Stomach (tissue), 9 donors: ENCODE results near the gene GNGT2. TPM values are rescaled to one million over a fixed set of nuclear protein-coding genes. Genes with fewer than 3 reads are reported as not detected.

Experiments
- DNase-seq, 2 donors: peaks; one replicate each; pipeline versions ENCODE4 v3.0.0 to v3.0.0-alpha.2; 2013 to 2019
- H3K27ac ChIP-seq, 5 donors: fragments of 200-600 bp in 4 of 5; sonication (generic) in 4 of 5; one replicate each; pipeline ENCODE4 v1.5.1; 2013 to 2019; ENCODE audit warnings: mild to moderate bottlenecking in 1 of 5, moderate library complexity in 1 of 5
- H3K27me3 ChIP-seq, 3 donors: fragments of 200-600 bp; sonication (generic); one replicate each; pipeline ENCODE4 v1.5.1; 2017 to 2019; ENCODE audit warnings: mixed run types in 1 of 3
- H3K36me3 ChIP-seq, 4 donors: fragments of 200-600 bp; sonication (generic); 1 replicate in 3 of 4; 2 replicates in 1 of 4; pipeline ENCODE4 v1.5.1; 2016 to 2019
- H3K4me1 ChIP-seq, 4 donors: fragments of 200-600 bp; sonication (generic); one replicate each; pipeline ENCODE4 v1.5.1; 2016 to 2019
- H3K4me3 ChIP-seq, 4 donors: fragments of 200-600 bp; sonication (generic) in 3 of 4; one replicate each; pipeline ENCODE4 v1.5.1; 2016 to 2019; ENCODE audit warnings: mild to moderate bottlenecking in 1 of 4
- H3K9me3 ChIP-seq, 4 donors: fragments of 200-600 bp; sonication (generic); one replicate each; pipeline ENCODE4 v1.5.1; 2016 to 2019
- CTCF ChIP-seq, 7 experiments: fragments of 450-650 bp in 4 of 7; fragments of 200-600 bp in 3 of 7; sonication (generic) in 3 of 7; IDR thresholded peaks; one replicate each; pipeline ENCODE4 v1.5.1; 2016 to 2019; ENCODE audit warnings: antibody characterized with exemption in 7 of 7, control low read depth in 2 of 7, mild to moderate bottlenecking in 1 of 7
- EP300 ChIP-seq: sonication (generic); formaldehyde crosslinking; IDR thresholded peaks from one replicate; pipeline ENCODE4 v1.6.1; 2017; ENCODE audit warnings: antibody characterized with exemption
- POLR2A ChIP-seq, 4 donors: fragments of 450-650 bp; IDR thresholded peaks; one replicate each; pipeline ENCODE4 v1.6.1; 2016; ENCODE audit warnings: antibody characterized with exemption in 4 of 4, control low read depth in 2 of 4, mild to moderate bottlenecking in 1 of 4, moderate library complexity in 1 of 4
- POLR2AphosphoS5 ChIP-seq, 3 donors: sonication (generic); formaldehyde crosslinking; IDR thresholded peaks; one replicate each; pipeline ENCODE4 v1.6.1; 2016; ENCODE audit warnings: antibody characterized with exemption in 3 of 3
- WGBS, 5 donors: extraction: QIAGEN DNeasy Blood & Tissue Kit in 3 of 5; methylation state at CpG; one replicate each; pipeline versions ENCODE4 v1.1.5 to v1.1.7; 2013 to 2018; 5-methylcytosine and 5-hydroxymethylcytosine counted together
- intact Hi-C: fragments of 100-400 bp; cut with DNase I; formaldehyde crosslinking; loops from one replicate; pipeline ENCODE4 v1.15.1; 2023; ENCODE audit warnings: low total_unique reads
- polyA plus RNA-seq, 3 donors: library from polyadenylated mRNA; stranded (reverse); fragments of 200-250 nt; gene quantifications; one replicate each; pipeline ENCODE4 v1.2.3, GENCODE V29; 2013
- total RNA-seq, 5 donors: library from RNA; depleted of rRNA; stranded (reverse); fragments of >200 nt; gene quantifications; one replicate each; pipeline versions ENCODE4 v1.1.0 to v1.2.3, GENCODE V29; 2014 to 2016
- donor health status: healthy with polysubstance abuse.
- donor health status: Bipolar disorder and iron deficiency.
- donor health status: healthy.

Gene GNGT2
- total and polyA plus RNA-seq, 8 donors = 1.6 to 134 (median 2.8) TPM; not detected in 2

GRCh38 chr17:49214676-49215360 lies 4.4 kb upstream of the GNGT2 start:
- 27 to 47% (median 34%) methylated on average over 12 of the region's 12 CpGs for WGBS, 5 donors
- no peak for TF ChIP-seq POLR2AphosphoS5 (IDR thresholded peaks at IDR 0.05)
- no peak for TF ChIP-seq EP300
- intact Hi-C loops = no loop called here
- H3K4me3 ChIP-seq = peak overlapping the region in 1 of 4 donors; percentile 8
- peak overlapping the region in 4 of 5 donors; percentile 20 to 73 (median 36) for H3K27ac ChIP-seq
- no peaks in the 10 kb centered on the region for H3K9me3 ChIP-seq
- peaks cover 5 to 35% (median 12%) of the 10 kb centered on the region in 3 donors for H3K27me3 ChIP-seq
- H3K4me1 ChIP-seq = peaks cover 10 to 65% (median 34%) of the 10 kb centered on the region in 4 donors
- H3K36me3 ChIP-seq = peaks cover 0 to under 1% (median 0%) of the 10 kb centered on the region in 4 donors
- DNase-seq = peak; percentile 59 to 79

GRCh38 chr17:49213847-49214246 lies 3.5 kb upstream of the GNGT2 start:
- no peaks in the 10 kb centered on the region for H3K9me3 ChIP-seq
- H3K36me3 ChIP-seq = no peaks in the 10 kb centered on the region
- TF ChIP-seq CTCF (IDR thresholded peaks at IDR 0.05) (no peak), POLR2A (IDR thresholded peaks at IDR 0.05) (no peak), EP300 (no peak), POLR2AphosphoS5 (IDR thresholded peaks at IDR 0.05) (no peak)
- H3K4me3 ChIP-seq = peak overlapping the region in 3 of 4 donors; percentile 7 to 42 (median 8)
- H3K27me3 ChIP-seq = peaks cover 0 to 35% (median 13%) of the 10 kb centered on the region in 3 donors
- H3K27ac ChIP-seq = peak overlapping the region in 2 of 5 donors; percentile 42 to 73
- intact Hi-C loops = no loop called here
- H3K4me1 ChIP-seq = peaks cover 10 to 63% (median 29%) of the 10 kb centered on the region in 4 donors
- WGBS, 5 donors = 80 to 94% (median 83%) methylated on average over 2 of the region's 2 CpGs
- no peak for DNase-seq

- Histone ChIP-seq H3K27ac (no peak overlapping the region), H3K27me3 (peaks cover 0 to 34% (median 13%) of the 10 kb centered on the region in 3 donors), H3K36me3 (no peaks in the 10 kb centered on the region), H3K4me3 (peak overlapping the region in 3 of 4 donors; percentile 7 to 44 (median 42)), H3K9me3 (no peaks in the 10 kb centered on the region), H3K4me1 (peaks cover 10 to 59% (median 29%) of the 10 kb centered on the region in 4 donors)
- DNase-seq = no peak
- TF ChIP-seq CTCF (IDR thresholded peaks at IDR 0.05) (no peak), POLR2AphosphoS5 (IDR thresholded peaks at IDR 0.05) (no peak), EP300 (no peak), POLR2A (IDR thresholded peaks at IDR 0.05) (no peak)
- WGBS, 5 donors = 69 to 80% (median 73%) methylated on average over 5 of the region's 5 CpGs
- intact Hi-C loops = no loop called here
Measured at GRCh38 chr17:49213399-49213798, 3.0 kb upstream of the GNGT2 start.

- Histone ChIP-seq H3K27ac (peak overlapping the region in 4 of 5 donors; percentile 69 to 86 (median 72)), H3K4me3 (no peak overlapping the region), H3K4me1 (peaks cover 0 to 20% (median 10%) of the 10 kb centered on the region in 4 donors), H3K27me3 (peaks cover 0 to 30% (median 13%) of the 10 kb centered on the region in 3 donors), H3K9me3 (no peaks in the 10 kb centered on the region), H3K36me3 (no peaks in the 10 kb centered on the region)
- 72 to 81% (median 75%) methylated on average over 10 of the region's 10 CpGs for WGBS, 5 donors
- no peak for DNase-seq
- intact Hi-C loops = no loop called here
- no peak for TF ChIP-seq EP300
- no peak for TF ChIP-seq POLR2A (IDR thresholded peaks at IDR 0.05)
Measured at GRCh38 chr17:49209061-49209571, 1.3 kb downstream of the GNGT2 start.

GRCh38 chr17:49204516-49204915 lies 5.9 kb downstream of the GNGT2 start:
- intact Hi-C loops = no loop called here
- Histone ChIP-seq H3K36me3 (no peaks in the 10 kb centered on the region), H3K27ac (no peak overlapping the region), H3K27me3 (peaks cover 0 to 17% (median 2%) of the 10 kb centered on the region in 3 donors), H3K4me1 (peaks cover 0 to 8% (median 2%) of the 10 kb centered on the region in 4 donors), H3K9me3 (no peaks in the 10 kb centered on the region), H3K4me3 (no peak overlapping the region)
- DNase-seq = no peak
- WGBS, 5 donors = 93 to 97% (median 96%) methylated on average over 2 of the region's 2 CpGs
- no peak for TF ChIP-seq POLR2A (IDR thresholded peaks at IDR 0.05)
- no peak for TF ChIP-seq POLR2AphosphoS5 (IDR thresholded peaks at IDR 0.05)
- TF ChIP-seq CTCF (IDR thresholded peaks at IDR 0.05) = no peak
- TF ChIP-seq EP300 = no peak
